GM12892 (cell line): Measurements from ENCODE around the gene UBALD2.

Experiments used
- POLR2A ChIP-seq: IDR thresholded peaks from 2 replicates; pipeline ENCODE4 v1.6.1; 2011; ENCODE audit warnings: low read depth, low read length, control low read depth
- POLR2AphosphoS5 ChIP-seq: IDR thresholded peaks from 2 replicates; pipeline ENCODE4 v1.6.1; 2011; ENCODE audit warnings: low read depth, low read length, control low read depth

DNA sequence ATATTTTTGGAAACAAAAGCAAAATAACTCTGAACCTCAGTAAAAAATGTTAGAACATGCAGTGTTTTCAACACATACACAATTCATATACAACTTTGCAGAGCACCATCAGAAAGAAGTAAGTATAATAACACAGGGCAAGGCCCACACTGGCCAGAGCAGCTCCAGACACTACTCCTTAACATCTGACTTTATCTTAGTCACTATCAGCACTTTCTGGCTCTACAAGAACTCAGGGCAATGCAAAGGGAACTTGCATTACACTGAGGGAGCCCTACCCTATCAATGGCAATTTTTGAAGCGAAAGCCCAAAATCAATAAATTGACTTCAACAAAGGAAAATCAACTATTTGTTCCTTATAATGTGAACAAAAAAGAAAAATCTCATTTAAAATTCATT, 41.3 kb upstream of the UBALD2 start:
- TF ChIP-seq POLR2AphosphoS5 (no peak), POLR2A (no peak)
